ENCODE data around the gene ZMYND11.

GRCh38 chr10:266974-267425 lies 131.7 kb downstream of the ZMYND11 start:
- TF ChIP-seq CTCF (IDR thresholded peaks at IDR 0.05): no peak
- no peak for TF ChIP-seq EZH2 (IDR thresholded peaks at IDR 0.05; ENCODE audit: borderline replicate concordance, insufficient read depth, low read depth, low read length, poor library complexity, severe bottlenecking)
